HG03575 (cell line): ENCODE measurements around the gene CACNA2D3.
"Not testable (repeated sequence)": the region's sequence is repeated elsewhere in the genome, so short reads cannot be mapped to it uniquely, and the experiment has no call there.

ENCODE experiments used
- ATAC-seq: cut with Tn5 transposase; IDR thresholded peaks from one replicate; pipeline ENCODE4 v1.9.1; 2021; ENCODE audit not compliant: unreplicated experiment, insufficient number of reproducible peaks, low FRiP score; ENCODE audit errors: extremely low read depth

Gene CACNA2D3

DNA sequence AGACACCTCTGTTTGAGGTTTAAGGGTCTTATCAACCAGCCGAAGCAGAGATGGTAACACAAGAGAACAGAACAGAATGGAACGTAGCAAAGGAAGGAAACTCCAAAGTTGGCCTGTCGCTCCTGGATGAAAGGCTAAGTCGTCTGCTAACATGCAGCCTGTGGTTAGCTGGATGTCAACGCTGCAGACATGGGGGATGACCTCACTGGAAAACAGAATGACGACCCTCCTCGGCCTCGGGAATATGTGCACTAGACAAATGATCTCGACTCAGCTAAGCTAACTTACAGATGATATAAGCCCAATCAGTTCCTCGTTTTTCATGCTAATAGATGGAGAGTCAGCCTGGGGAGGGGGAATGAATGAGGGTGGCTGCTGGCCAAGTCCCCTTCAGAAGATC is 983.3 kb downstream of the CACNA2D3 start:
- ATAC-seq: no peak

DNA sequence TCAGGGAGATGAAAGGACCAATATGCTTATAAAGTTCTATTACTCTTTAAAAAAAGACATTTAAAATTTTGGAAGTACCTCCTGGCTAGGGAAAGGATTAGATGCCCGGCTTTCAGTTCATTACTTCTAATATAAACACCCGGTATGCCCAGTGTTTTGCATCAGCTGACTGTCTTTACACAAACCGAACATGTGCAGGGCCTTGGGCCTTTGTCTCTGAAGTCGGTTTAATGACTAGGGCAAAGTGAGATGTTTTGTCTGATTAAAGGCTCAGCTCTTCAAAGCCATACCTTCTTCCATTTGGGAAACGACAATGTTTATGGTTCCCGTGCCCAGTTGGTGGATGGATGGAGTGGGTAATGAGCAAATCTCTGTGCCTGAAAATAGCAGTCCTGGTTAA is 984.8 kb downstream of the CACNA2D3 start:
- ATAC-seq: no peak

DNA sequence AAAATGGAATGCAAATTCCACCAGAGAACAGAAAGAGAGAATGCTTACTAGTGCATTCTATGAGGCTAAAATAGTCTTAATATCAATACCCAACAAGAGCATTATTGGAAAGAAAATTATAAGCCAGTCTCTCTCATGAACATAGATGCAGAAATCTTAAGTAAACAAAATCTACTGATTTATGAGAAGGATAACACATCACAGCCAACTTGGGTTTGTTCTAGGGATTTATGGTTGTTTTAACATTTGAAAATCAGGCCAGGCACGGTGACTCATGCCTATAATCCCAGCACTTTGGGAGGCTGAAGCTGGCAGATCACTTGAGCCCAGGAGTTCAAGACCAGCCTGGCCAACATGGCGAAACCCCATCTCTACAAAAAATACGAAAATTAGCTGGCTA is 989.6 kb downstream of the CACNA2D3 start:
- not testable (repeated sequence) for ATAC-seq

DNA sequence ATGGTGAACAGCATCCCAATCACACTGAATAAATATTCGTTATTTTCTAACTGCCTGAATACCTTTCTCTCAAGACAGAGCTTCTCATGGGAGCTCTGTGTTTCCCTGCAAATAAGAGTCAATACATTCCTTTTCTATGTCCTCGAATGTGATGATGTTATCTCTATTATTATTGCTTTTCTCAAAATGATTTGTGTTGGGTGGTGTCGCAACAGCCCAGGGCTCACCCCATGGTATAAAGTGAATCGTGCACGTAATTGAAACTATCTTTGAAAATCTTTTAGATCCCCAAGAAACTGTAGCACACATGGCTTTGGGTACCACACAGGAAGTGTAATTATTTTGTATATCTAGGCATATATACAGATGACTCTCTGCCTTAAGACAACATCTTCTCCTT is 996.1 kb downstream of the CACNA2D3 start:
- ATAC-seq: no peak

DNA sequence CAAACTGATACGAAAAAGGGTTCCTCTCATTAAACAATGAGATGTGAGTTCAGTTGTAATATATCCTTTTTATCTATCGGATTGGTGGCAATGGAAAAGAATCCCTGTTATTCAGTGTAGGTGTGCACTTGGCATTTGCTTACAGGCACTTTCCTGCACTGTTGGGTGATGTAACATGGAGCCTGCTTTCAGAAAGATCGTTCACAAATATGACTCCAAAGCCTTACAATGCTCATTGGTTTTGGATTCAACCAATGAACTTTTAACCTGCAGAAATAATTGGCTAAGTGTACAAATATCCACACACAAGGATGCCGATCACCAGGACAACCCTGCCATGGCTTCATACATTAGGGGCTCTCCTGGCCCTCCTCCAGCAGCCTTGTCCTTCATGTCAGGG is 996.9 kb downstream of the CACNA2D3 start:
- no peak for ATAC-seq

DNA sequence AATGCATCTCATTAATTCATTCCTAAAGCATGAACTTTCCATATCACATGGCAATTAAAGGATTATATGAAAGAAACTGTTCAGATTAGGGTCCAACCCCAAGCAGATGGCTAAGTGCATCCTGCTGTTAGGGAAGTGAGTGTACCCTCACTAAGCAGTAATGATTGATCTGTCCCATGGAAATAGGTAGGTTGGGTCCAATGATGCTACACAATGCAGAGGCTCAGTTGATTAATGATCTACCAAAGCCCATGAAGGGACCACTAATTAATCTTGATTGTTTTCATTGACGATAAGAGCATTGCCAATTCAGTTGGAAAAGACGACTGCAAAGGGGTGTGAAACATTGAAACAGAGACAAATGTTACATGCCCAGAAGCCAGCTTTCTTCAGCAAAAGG is 1000.0 kb downstream of the CACNA2D3 start:
- no peak for ATAC-seq
